Stomach (tissue), 9 donors: Measurements from ENCODE around the gene DPH6. TPM values are rescaled to one million over a fixed set of nuclear protein-coding genes. Genes with fewer than 3 reads are reported as not detected.

Source experiments
- DNase-seq, 2 donors: peaks; one replicate each; pipeline versions ENCODE4 v3.0.0 to v3.0.0-alpha.2; 2013 to 2019
- H3K27ac ChIP-seq, 5 donors: fragments of 200-600 bp in 4 of 5; sonication (generic) in 4 of 5; one replicate each; pipeline ENCODE4 v1.5.1; 2013 to 2019; ENCODE audit warnings: mild to moderate bottlenecking in 1 of 5, moderate library complexity in 1 of 5
- H3K27me3 ChIP-seq, 3 donors: fragments of 200-600 bp; sonication (generic); one replicate each; pipeline ENCODE4 v1.5.1; 2017 to 2019; ENCODE audit warnings: mixed run types in 1 of 3
- H3K36me3 ChIP-seq, 4 donors: fragments of 200-600 bp; sonication (generic); 1 replicate in 3 of 4; 2 replicates in 1 of 4; pipeline ENCODE4 v1.5.1; 2016 to 2019
- H3K4me1 ChIP-seq, 4 donors: fragments of 200-600 bp; sonication (generic); one replicate each; pipeline ENCODE4 v1.5.1; 2016 to 2019
- H3K4me3 ChIP-seq, 4 donors: fragments of 200-600 bp; sonication (generic) in 3 of 4; one replicate each; pipeline ENCODE4 v1.5.1; 2016 to 2019; ENCODE audit warnings: mild to moderate bottlenecking in 1 of 4
- H3K9me3 ChIP-seq, 4 donors: fragments of 200-600 bp; sonication (generic); one replicate each; pipeline ENCODE4 v1.5.1; 2016 to 2019
- EP300 ChIP-seq: sonication (generic); formaldehyde crosslinking; IDR thresholded peaks from one replicate; pipeline ENCODE4 v1.6.1; 2017; ENCODE audit warnings: antibody characterized with exemption
- POLR2A ChIP-seq, 4 donors: fragments of 450-650 bp; IDR thresholded peaks; one replicate each; pipeline ENCODE4 v1.6.1; 2016; ENCODE audit warnings: antibody characterized with exemption in 4 of 4, control low read depth in 2 of 4, mild to moderate bottlenecking in 1 of 4, moderate library complexity in 1 of 4
- POLR2AphosphoS5 ChIP-seq, 3 donors: sonication (generic); formaldehyde crosslinking; IDR thresholded peaks; one replicate each; pipeline ENCODE4 v1.6.1; 2016; ENCODE audit warnings: antibody characterized with exemption in 3 of 3
- WGBS, 5 donors: extraction: QIAGEN DNeasy Blood & Tissue Kit in 3 of 5; methylation state at CpG; one replicate each; pipeline versions ENCODE4 v1.1.5 to v1.1.7; 2013 to 2018; 5-methylcytosine and 5-hydroxymethylcytosine counted together
- intact Hi-C: fragments of 100-400 bp; cut with DNase I; formaldehyde crosslinking; loops from one replicate; pipeline ENCODE4 v1.15.1; 2023; ENCODE audit warnings: low total_unique reads
- polyA plus RNA-seq, 3 donors: library from polyadenylated mRNA; stranded (reverse); fragments of 200-250 nt; gene quantifications; one replicate each; pipeline ENCODE4 v1.2.3, GENCODE V29; 2013
- small RNA-seq, 4 donors: library from RNA; depleted of rRNA; stranded (forward); fragments of <200 nt; gene quantifications; one replicate each; pipeline ENCODE3, GENCODE V24; 2016
- total RNA-seq, 5 donors: library from RNA; depleted of rRNA; stranded (reverse); fragments of >200 nt; gene quantifications; one replicate each; pipeline versions ENCODE4 v1.1.0 to v1.2.3, GENCODE V29; 2014 to 2016
- TF ChIP-seq, protein P1 (sequence below), 7 experiments: fragments of 450-650 bp in 4 of 7; fragments of 200-600 bp in 3 of 7; sonication (generic) in 3 of 7; IDR thresholded peaks; one replicate each; pipeline ENCODE4 v1.5.1; 2016 to 2019; ENCODE audit warnings: antibody characterized with exemption in 7 of 7, control low read depth in 2 of 7, mild to moderate bottlenecking in 1 of 7
- donor health status: healthy with polysubstance abuse.
- donor health status: Bipolar disorder and iron deficiency.
- donor health status: healthy.

Gene DPH6
- total and polyA plus RNA-seq, 8 donors: 6.1 to 52.3 (median 17.7) TPM

GRCh38 chr15:35327789-35328188 is 218.2 kb downstream of the DPH6 start:
- TF ChIP-seq, protein P1, sequence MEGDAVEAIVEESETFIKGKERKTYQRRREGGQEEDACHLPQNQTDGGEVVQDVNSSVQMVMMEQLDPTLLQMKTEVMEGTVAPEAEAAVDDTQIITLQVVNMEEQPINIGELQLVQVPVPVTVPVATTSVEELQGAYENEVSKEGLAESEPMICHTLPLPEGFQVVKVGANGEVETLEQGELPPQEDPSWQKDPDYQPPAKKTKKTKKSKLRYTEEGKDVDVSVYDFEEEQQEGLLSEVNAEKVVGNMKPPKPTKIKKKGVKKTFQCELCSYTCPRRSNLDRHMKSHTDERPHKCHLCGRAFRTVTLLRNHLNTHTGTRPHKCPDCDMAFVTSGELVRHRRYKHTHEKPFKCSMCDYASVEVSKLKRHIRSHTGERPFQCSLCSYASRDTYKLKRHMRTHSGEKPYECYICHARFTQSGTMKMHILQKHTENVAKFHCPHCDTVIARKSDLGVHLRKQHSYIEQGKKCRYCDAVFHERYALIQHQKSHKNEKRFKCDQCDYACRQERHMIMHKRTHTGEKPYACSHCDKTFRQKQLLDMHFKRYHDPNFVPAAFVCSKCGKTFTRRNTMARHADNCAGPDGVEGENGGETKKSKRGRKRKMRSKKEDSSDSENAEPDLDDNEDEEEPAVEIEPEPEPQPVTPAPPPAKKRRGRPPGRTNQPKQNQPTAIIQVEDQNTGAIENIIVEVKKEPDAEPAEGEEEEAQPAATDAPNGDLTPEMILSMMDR (IDR thresholded peaks at IDR 0.05): no peak
- TF ChIP-seq POLR2A (IDR thresholded peaks at IDR 0.05) (no peak), POLR2AphosphoS5 (IDR thresholded peaks at IDR 0.05) (no peak), EP300 (no peak)
- Histone ChIP-seq H3K27ac (no peak overlapping the region), H3K4me1 (no peaks in the 10 kb centered on the region), H3K27me3 (no peaks in the 10 kb centered on the region), H3K4me3 (no peak overlapping the region), H3K36me3 (no peaks in the 10 kb centered on the region), H3K9me3 (no peaks in the 10 kb centered on the region)
- intact Hi-C loops: no loop called here
- no peak for DNase-seq
- 68 to 85% (median 79%) methylated on average over 2 of the region's 2 CpGs for WGBS, 5 donors

GRCh38 chr15:35325374-35325941 is 220.5 kb downstream of the DPH6 start:
- intact Hi-C loops: no loop called here
- Histone ChIP-seq H3K9me3 (no peaks in the 10 kb centered on the region), H3K4me3 (no peak overlapping the region), H3K4me1 (no peaks in the 10 kb centered on the region), H3K27me3 (no peaks in the 10 kb centered on the region), H3K27ac (no peak overlapping the region), H3K36me3 (no peaks in the 10 kb centered on the region)
- TF ChIP-seq EP300: no peak
- DNase-seq: no peak
- WGBS, 5 donors: 63 to 78% (median 74%) methylated on average over 3 of the region's 3 CpGs

DNA sequence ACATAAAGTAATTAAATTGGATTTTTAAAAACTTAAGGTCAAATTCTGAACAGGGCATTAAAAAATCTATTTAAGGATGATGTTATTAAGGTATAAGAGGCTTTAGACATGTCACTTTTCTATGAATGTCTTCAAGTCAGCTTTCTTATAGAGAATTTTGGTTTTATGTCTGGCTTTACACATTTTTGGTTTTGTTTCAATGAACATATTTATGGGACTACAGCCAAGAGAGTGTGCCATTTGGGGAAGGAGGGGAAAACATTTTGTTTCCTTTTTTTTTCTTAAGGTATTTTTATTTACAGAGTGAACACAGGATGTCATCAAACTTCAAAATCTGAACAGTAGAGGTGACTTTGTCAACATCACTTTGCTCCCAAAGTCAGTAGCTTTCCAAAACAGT is 222.8 kb downstream of the DPH6 start:
- intact Hi-C loops: no loop called here
- Histone ChIP-seq H3K27me3 (no peaks in the 10 kb centered on the region), H3K4me1 (no peaks in the 10 kb centered on the region), H3K27ac (no peak overlapping the region), H3K4me3 (no peak overlapping the region), H3K36me3 (no peaks in the 10 kb centered on the region), H3K9me3 (no peaks in the 10 kb centered on the region)
- no peak for DNase-seq
- TF ChIP-seq, protein P1 (IDR thresholded peaks at IDR 0.05): no peak
- TF ChIP-seq POLR2AphosphoS5 (IDR thresholded peaks at IDR 0.05) (no peak), EP300 (no peak), POLR2A (IDR thresholded peaks at IDR 0.05) (no peak)

DNA sequence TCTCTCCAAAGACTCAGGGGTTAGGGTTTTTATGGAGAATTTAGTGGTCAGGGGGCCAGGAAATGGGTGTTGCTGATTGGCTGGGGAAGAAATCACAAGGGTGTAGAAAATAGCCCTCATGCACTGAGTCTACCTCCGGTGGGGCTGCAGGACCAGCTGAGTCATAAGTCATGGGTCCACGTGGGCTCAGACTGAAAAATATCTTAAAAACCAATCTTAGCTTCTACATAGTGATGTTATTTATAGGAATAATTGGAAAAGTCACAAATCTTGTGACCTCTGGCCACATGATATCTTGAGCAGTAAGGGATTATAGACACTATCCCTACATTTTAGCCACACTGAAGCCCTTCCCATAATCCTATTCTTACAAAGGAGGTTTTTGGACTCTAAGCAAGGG is 224.0 kb downstream of the DPH6 start:
- Histone ChIP-seq H3K27me3 (no peaks in the 10 kb centered on the region), H3K9me3 (no peaks in the 10 kb centered on the region), H3K27ac (no peak overlapping the region), H3K4me1 (no peaks in the 10 kb centered on the region), H3K4me3 (no peak overlapping the region), H3K36me3 (no peaks in the 10 kb centered on the region)
- 80 to 96% (median 88%) methylated on average over 2 of the region's 2 CpGs for WGBS, 5 donors
- DNase-seq: no peak
- TF ChIP-seq POLR2A (IDR thresholded peaks at IDR 0.05): no peak
- TF ChIP-seq, protein P1 (IDR thresholded peaks at IDR 0.05): no peak
- intact Hi-C loops: no loop called here

GRCh38 chr15:35320911-35321310 is 225.1 kb downstream of the DPH6 start:
- TF ChIP-seq POLR2AphosphoS5 (IDR thresholded peaks at IDR 0.05) (no peak), POLR2A (IDR thresholded peaks at IDR 0.05) (no peak), EP300 (no peak)
- TF ChIP-seq, protein P1 (IDR thresholded peaks at IDR 0.05): no peak
- Histone ChIP-seq H3K9me3 (no peaks in the 10 kb centered on the region), H3K4me1 (no peaks in the 10 kb centered on the region), H3K27me3 (no peaks in the 10 kb centered on the region), H3K27ac (no peak overlapping the region), H3K36me3 (no peaks in the 10 kb centered on the region), H3K4me3 (no peak overlapping the region)
- DNase-seq: no peak
- intact Hi-C loops: no loop called here

Small RNA genes within 50 kb of the gene (small RNA-seq; reads per million reads assigned to genes)
- gene AC019288.1 (0 reads per million in 4 donors), gene MIR3942 (0 reads per million in 4 donors)
